SK-N-MC (cell line): ENCODE data around the gene ATP2A2.

Experiments used
- EZH2 ChIP-seq: fragments of 200-600 bp; sonication (generic); IDR thresholded peaks from one replicate; pipeline ENCODE4 v1.6.1; 2017; ENCODE audit warnings: antibody characterized with exemption
- POLR2AphosphoS5 ChIP-seq: IDR thresholded peaks from 2 replicates; pipeline ENCODE4 v1.6.1; 2012; ENCODE audit warnings: mild to moderate bottlenecking, low read depth, low read length, borderline replicate concordance

DNA sequence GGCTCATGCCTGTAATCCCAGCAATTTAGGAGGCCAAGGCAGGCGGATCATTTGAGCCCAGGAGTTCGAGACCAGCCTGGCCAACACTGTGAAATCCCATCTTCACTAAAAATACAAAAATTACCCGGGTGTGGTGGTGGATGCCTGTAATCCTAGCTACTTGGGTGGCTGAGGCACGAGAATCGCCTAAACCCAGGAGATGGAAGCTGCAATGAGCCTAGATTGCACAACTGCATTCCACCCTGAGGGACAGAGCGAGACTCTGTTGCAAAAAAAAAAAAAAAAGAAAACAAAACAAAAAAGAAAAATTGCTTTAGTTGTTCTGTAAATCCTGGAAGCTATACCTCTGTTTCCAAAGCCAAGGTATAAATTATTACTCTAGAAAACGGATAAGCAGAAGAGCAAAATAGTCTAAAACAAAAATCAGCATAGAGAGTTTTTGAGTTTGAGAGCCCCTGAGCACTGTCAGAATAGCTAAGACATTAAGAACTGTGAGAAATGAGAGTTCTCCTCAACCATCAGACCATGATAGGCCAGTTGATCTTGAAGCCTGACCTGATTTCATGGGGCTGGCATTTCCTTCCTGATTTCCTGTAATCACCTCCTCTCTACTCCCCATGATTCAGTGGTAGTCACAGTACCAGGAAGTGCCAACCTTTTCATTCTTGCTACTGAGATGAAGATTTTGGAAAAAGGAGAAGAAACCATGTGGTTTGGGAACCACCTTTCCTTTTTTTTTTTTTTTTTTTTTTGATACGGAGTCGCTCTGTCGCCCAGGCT, 31.7 kb downstream of the ATP2A2 start:
- TF ChIP-seq POLR2AphosphoS5 (no peak), EZH2 (no peak)
